ENCODE data around the gene RSPO3.

- TF ChIP-seq EP300 (IDR thresholded peaks at IDR 0.05) = no peak
- no peak for TF ChIP-seq CTCF (IDR thresholded peaks at IDR 0.05)
- TF ChIP-seq POLR2A (IDR thresholded peaks at IDR 0.05) = no peak
- no peak for TF ChIP-seq POLR2AphosphoS5 (IDR thresholded peaks at IDR 0.05)
Measured at GRCh38 chr6:127134136-127134535, 15.7 kb downstream of the RSPO3 start.
